HPDE6-E6E7 (cell line): Measurements from ENCODE around the gene HELLS.
"Not testable (repeated sequence)": the region's sequence is repeated elsewhere in the genome, so short reads cannot be mapped to it uniquely, and the experiment has no call there.

Source experiments
- DNase-seq: peaks from one replicate; pipeline ENCODE4 v3.0.0; 2011; ENCODE audit warnings: missing footprints; ENCODE audit errors: extremely low spot score

Gene HELLS

GRCh38 chr10:94545391-94546048 lies at the start of gene HELLS:
TSS of gene HELLS (plus strand) at chr10:94545788. CDS start at chr10:94545922, 134 bp downstream.
- DNase-seq: peak; percentile 86

GRCh38 chr10:94496010-94496409 lies 49.6 kb upstream of the HELLS start:
- no peak for DNase-seq

- DNase-seq: no peak
Observed at GRCh38 chr10:94496646-94497045, 48.9 kb upstream of the HELLS start.

- no peak for DNase-seq
Observed at GRCh38 chr10:94500063-94500462, 45.5 kb upstream of the HELLS start.

- no peak for DNase-seq
Observed at GRCh38 chr10:94521276-94522250, 24.0 kb upstream of the HELLS start.

- DNase-seq: no peak
Observed at GRCh38 chr10:94524146-94524545, 21.4 kb upstream of the HELLS start.

- no peak for DNase-seq
Observed at GRCh38 chr10:94524711-94525110, 20.9 kb upstream of the HELLS start.

GRCh38 chr10:94531550-94531949 lies 14.0 kb upstream of the HELLS start:
- DNase-seq: not testable (repeated sequence)

- no peak for DNase-seq
Observed at GRCh38 chr10:94533027-94533426, 12.6 kb upstream of the HELLS start.

GRCh38 chr10:94542282-94542681 lies 3.3 kb upstream of the HELLS start:
- not testable (repeated sequence) for DNase-seq

- DNase-seq: peak; percentile 33
Observed at GRCh38 chr10:94546049-94546900, 687 bp downstream of the HELLS start.

- DNase-seq: no peak
Observed at GRCh38 chr10:94546901-94547185, 1.3 kb downstream of the HELLS start.

GRCh38 chr10:94549221-94549620 lies 3.6 kb downstream of the HELLS start:
- DNase-seq: no peak

GRCh38 chr10:94567714-94568307 lies 22.2 kb downstream of the HELLS start:
- DNase-seq: not testable (repeated sequence)

GRCh38 chr10:94571081-94571480 lies 25.5 kb downstream of the HELLS start:
- no peak for DNase-seq

- no peak for DNase-seq
Observed at GRCh38 chr10:94571528-94571927, 25.9 kb downstream of the HELLS start.

- DNase-seq: no peak
Observed at GRCh38 chr10:94578790-94579189, 33.2 kb downstream of the HELLS start.

GRCh38 chr10:94583124-94583523 lies 37.5 kb downstream of the HELLS start:
- no peak for DNase-seq

GRCh38 chr10:94591461-94592205 lies 46.0 kb downstream of the HELLS start:
- DNase-seq: no peak

- DNase-seq: no peak
Observed at GRCh38 chr10:94602729-94603515, 57.3 kb downstream of the HELLS start.
